ENCODE data around the gene OSBPL7. TPM values are rescaled to one million over a fixed set of nuclear protein-coding genes. Genes with fewer than 3 reads are reported as not detected.

OSBPL7 gene
- total and polyA plus RNA-seq, 2 of the 8 experiments (the other 6 are each of a cell fraction or from before 2014, with no cell fraction given) = 7.2 to 8.9 TPM

DNA sequence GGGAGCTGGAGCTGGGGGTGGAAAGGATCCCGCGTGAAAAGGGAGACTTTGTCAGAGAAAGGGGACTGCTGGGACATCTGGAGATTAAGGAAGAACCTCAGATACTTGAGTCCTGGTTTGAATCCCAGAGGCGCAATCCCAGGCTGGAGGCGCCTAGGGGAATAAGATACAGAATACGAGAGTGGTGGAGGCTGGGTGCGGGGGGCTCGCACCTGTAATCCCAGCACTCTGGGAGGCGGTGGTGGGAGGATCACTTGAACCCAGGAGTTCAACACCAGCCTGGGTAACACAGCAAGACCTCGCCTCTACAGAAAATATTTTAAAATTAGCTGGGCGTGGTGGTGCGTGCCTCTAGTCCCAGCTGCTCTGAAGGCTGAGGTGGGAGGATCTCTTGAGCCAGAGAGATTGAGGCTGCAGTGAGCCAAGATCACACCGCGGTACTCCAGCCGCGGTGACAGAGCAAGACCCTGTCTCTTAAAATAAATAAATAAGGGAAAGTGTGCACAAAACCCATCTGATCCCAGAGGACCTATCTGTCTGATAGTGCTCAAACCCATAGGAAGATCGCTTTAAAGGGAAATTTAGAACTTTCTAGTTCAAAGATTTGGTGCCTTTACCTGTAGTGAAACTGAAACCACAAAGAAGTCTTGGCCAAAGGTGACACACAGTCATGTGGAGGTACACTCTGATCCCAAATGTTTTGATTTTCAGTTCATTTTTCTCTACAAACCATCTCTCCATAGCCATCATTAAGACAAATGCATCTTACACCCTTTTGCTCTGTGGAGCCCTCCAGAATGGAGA lies 20.1 kb upstream of the OSBPL7 start:
- Histone ChIP-seq H2BK12ac (ENCODE audit: low read depth, low read length) (no peak overlapping the region), H3K23me2 (ENCODE audit: low read depth, low read length) (peaks cover 2% of the 10 kb centered on the region; the same call in 1 of the 2 replicates), H3K4me3 (ENCODE audit: extremely low read depth in 1 of 4, insufficient read depth in 2 of 4, low read depth in 3 of 4, low read length in 4 of 4) (peak overlapping the region in 1 of 4 experiments; percentile 82; a peak in 1 of 8 replicates), H4K91ac (replicated peaks; ENCODE audit: insufficient read length, low read length) (no peak overlapping the region), H3K9me3 (ENCODE audit: insufficient read depth in 2 of 2, low read depth in 1 of 2, low read length in 1 of 2) (no peaks in the 10 kb centered on the region), H2BK120ac (replicated peaks; ENCODE audit: low read depth, low read length) (no peak overlapping the region), H2BK5ac (ENCODE audit: low read depth, low read length) (no peak overlapping the region), H3K79me2 (ENCODE audit: control insufficient read depth in 1 of 2, insufficient read depth in 2 of 2, low read length in 2 of 2) (no peaks in the 10 kb centered on the region), H4K20me1 (replicated peaks in 1 of 2; ENCODE audit: control insufficient read depth in 1 of 2, insufficient read depth in 2 of 2, low read length in 2 of 2) (peaks cover 0 to 2% of the 10 kb centered on the region in 2 experiments), H3K9ac (replicated peaks in 1 of 4; ENCODE audit: extremely low read depth in 1 of 4, low read depth in 3 of 4, low read length in 3 of 4) (no peak overlapping the region), H3K4me2 (ENCODE audit: insufficient read depth in 1 of 2, low read depth in 2 of 2, low read length in 2 of 2) (peak overlapping the region in 1 of 2 experiments; percentile 73; a peak in 2 of 4 replicates), H3K4ac (replicated peaks; ENCODE audit: insufficient read length, low read depth, low read length) (no peak overlapping the region), H3K14ac (ENCODE audit: insufficient read length) (no peak overlapping the region), H2BK15ac (ENCODE audit: low read length) (no peak overlapping the region), H2BK20ac (ENCODE audit: low read length) (no peak overlapping the region), H2AK5ac (ENCODE audit: low read depth, low read length) (no peak overlapping the region), H4K5ac (ENCODE audit: insufficient read length, low read depth, low read length) (no peak overlapping the region), H4K8ac (ENCODE audit: extremely low read depth, insufficient read depth, low read length) (0 out of 2 replicates have a peak overlapping the region, but pooled peaks have one; percentile 39), H3K27me3 (replicated peaks in 1 of 4; ENCODE audit: control insufficient read depth in 3 of 4, extremely low read depth in 1 of 4, insufficient read depth in 3 of 4, low read length in 3 of 4) (peaks cover 7 to 25% (median 19%) of the 10 kb centered on the region in 4 experiments), H3K4me1 (replicated peaks in 1 of 4; ENCODE audit: control insufficient read depth in 3 of 4, insufficient read depth in 4 of 4, low read length in 3 of 4) (peaks cover 0 to 24% (median 8%) of the 10 kb centered on the region in 4 experiments; a peak in 5 of 7 replicates), H3K23ac (ENCODE audit: insufficient read length) (no peak overlapping the region), H3K56ac (replicated peaks; ENCODE audit: insufficient read length, low read depth, low read length) (no peak overlapping the region), H3K79me1 (ENCODE audit: low read depth, low read length) (no peaks in the 10 kb centered on the region), H3K18ac (ENCODE audit: extremely low read depth, low read length) (no peak overlapping the region), H3K36me3 (ENCODE audit: control insufficient read depth in 2 of 4, insufficient read depth in 4 of 4, low read length in 3 of 4) (peaks cover 0 to 5% (median 0%) of the 10 kb centered on the region in 4 experiments; a peak in 1 of 8 replicates), H3K27ac (ENCODE audit: low read depth, low read length) (no peak overlapping the region), H2AFZ (ENCODE audit: low read length) (no peak overlapping the region)
- CTCF ChIA-PET (ENCODE audit: partially characterized antibody) = interaction anchor here (0.8 to 33.0 kb wide), 29 partner anchors 11 to 211 kb away, joined by 3 to 1206 read pairs (median 4); partner anchors contain the start of genes CDK5RAP3, LRRC46, MRPL10 and OSBPL7
- no peak for DNase-seq (ENCODE audit: low read depth in 1 of 2, low spot score in 2 of 2)
- TF ChIP-seq CBX8 (IDR thresholded peaks at IDR 0.05; ENCODE audit: borderline replicate concordance, low read depth, low read length) (no peak), TAF7 (optimal IDR thresholded peaks at IDR 0.05; ENCODE audit: borderline replicate concordance, low read depth, low read length) (no peak), TAF1 (IDR thresholded peaks at IDR 0.05; ENCODE audit: low read depth, low read length) (no peak), SP4 (IDR thresholded peaks at IDR 0.05; ENCODE audit: low read length) (peak; percentile 12; the same call in 1 of the 2 replicates)
- FAIRE-seq = no peak
- POLR2A ChIA-PET (ENCODE audit: partially characterized antibody) = interaction anchor here (1.5 to 12.4 kb wide), 5 partner anchors 9 to 59 kb away, joined by 4 to 134 read pairs (median 7); partner anchors contain the start of genes LRRC46, MRPL10, SP2 and SP6
- WGBS, 2 experiments (ENCODE audit: extremely low coverage in 1 of 2, insufficient coverage in 1 of 2, insufficient read length in 1 of 2, insufficient replicate concordance in 2 of 2, low coverage in 1 of 2, low lambda C conversion rate in 2 of 2, missing lambda C conversion rate in 1 of 2) = 74% methylated on average over 16 of the region's 16 CpGs; no CpG with 5 or more reads in 1 of the 2 experiments
